Activated CD4-positive, alpha-beta T cell treated with anti-CD3 and anti-CD28 coated beads, Interleukin-2, amount 50 U/mL, for 1 hour (primary cell): Measurements from ENCODE around the gene KRT72.

ENCODE experiments used
- DNase-seq: peaks from one replicate; pipeline ENCODE4 v3.0.0-alpha.2; 2020

Gene KRT72

GRCh38 chr12:52575256-52575655 is 26.0 kb downstream of the KRT72 start:
- DNase-seq: no peak

GRCh38 chr12:52573743-52574142 is 27.5 kb downstream of the KRT72 start, which contains the start of gene KRT74:
Gene KRT74 (minus strand): TSS chr12:52573843. CDS start chr12:52573777, 66 bp downstream.
- no peak for DNase-seq

DNA sequence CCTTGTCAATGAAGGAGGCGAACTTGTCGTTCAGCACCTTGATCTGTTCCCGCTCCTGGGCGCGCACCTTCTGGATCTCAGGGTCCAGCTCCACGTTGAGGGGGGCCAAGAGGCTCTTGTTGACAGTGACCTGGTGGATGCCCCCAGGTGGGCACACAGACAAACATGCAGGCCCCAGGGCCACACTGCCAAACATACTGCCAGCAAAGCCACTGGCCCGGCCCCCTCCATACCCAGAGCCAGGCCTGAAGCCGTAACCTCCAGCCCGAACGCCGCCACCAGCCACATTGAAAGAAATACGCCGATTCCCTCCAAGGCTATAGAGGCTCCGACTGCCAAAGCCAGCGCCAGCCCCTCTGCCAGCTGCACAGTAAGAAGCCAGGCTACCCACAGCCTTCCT is 28.0 kb downstream of the KRT72 start:
- DNase-seq: no peak

- no peak for DNase-seq
Observed at GRCh38 chr12:52570511-52570910, 30.8 kb downstream of the KRT72 start.

- DNase-seq: no peak
Observed at GRCh38 chr12:52568111-52568510, 33.2 kb downstream of the KRT72 start.

DNA sequence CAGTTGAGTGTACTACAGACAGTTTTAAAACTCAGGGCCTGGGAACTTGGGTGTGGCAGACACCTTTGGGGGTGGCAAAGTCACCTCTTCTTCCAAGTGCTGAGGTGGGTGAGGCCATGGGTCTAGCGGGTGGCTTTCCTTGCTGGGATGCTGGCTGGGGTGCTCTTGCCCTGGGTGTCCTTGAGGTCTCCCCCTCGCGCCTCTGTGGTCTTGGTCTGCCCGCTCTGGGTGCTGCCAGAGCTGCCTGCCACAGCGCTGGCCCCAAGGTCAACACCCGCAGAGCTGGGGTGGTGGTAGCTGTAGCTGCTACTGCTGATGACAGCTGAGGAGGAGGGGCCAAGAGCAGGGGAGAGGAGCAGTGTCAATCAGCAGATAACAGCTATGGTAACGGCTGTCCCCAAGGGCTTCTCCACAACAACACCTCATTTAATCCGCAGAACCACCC is 34.4 kb downstream of the KRT72 start:
- DNase-seq: no peak

- DNase-seq: no peak
Observed at GRCh38 chr12:52564582-52564981, 36.7 kb downstream of the KRT72 start.

- DNase-seq: no peak
Observed at GRCh38 chr12:52561880-52562449, 39.3 kb downstream of the KRT72 start.

DNA sequence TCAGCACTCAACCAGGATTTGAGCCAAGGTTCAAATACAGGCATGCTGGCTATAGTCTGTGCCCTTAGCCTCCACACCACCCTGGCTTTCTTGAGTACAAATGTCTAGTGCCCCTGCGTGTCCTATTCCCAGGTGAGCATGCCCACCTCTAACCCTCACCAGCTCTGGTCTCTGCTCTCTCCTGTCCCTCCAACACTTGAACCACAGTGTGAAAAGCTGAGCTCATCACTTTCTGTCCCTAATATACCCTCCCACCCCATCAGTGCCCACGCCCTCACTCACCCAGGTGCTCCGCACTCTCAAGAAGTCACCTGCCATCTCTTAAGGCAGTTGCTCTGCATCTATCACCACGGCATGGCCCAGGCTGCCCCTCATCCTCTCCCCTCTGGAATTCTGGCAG is 41.3 kb downstream of the KRT72 start:
- DNase-seq: no peak

DNA sequence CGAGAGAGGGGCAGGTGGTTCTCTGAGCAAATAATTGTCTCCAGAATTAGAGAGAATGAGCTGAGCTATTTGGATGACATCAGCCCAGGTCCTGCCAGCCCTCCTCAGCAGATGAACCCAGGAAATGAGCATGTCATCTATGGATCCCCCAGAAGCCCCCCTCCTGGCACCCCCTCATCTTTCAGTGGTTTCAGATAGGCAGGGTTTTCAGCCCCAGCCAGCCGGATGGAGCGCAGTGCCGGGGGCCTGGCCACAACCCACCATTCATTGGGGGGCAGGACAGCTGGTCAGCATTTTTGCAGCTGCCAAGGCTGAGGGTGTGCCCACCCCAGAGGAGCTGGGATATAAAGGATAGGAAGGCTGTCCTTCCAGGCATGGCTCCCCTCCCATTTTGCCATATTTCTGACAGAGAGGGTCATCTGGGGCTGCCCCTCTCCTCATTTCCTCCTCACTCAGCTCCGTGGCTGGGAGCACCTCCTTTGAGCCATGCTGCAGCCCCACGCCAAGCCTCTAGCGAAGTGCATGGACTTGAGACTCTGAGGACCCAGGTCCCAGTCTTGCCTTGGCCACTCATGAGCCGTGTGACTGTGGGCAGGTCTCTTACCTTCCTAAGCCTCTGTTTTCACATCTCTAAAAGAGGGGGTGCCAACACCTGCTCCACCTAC is 42.4 kb downstream of the KRT72 start:
- no peak for DNase-seq

GRCh38 chr12:52557476-52557875 is 43.8 kb downstream of the KRT72 start:
- no peak for DNase-seq

GRCh38 chr12:52555577-52555976 is 45.7 kb downstream of the KRT72 start:
- no peak for DNase-seq

DNA sequence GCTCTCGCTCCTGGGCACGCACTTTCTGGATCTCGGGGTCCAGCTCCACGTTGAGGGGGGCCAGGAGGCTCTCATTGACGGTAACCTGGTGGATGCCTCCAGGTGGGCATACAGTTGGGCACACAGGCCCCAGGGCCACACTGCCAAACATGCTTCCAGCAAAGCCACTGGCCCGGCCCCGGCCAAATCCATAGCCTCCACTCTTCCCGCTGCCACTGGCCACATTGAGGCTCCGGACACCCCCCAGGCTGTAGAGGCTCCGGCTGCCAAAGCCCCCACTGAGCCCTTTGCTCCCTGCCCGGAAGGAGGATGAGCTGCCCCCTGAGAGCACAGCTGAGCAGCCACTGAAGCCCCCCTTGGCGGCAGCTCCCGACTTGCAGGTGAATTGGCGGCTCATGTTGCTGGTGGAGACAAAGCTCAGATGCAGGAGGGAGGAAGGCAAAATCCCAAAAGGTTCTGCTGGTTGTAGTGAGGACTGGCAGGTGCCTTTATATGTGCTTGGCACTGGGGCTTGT is 48.5 kb downstream of the KRT72 start, which contains the start of gene KRT71:
Gene KRT71, minus strand, starts transcription at position 465 of the 515 bp plus-strand sequence. Its CDS starts 68 bp downstream, at position 397.
- DNase-seq: no peak

DNA sequence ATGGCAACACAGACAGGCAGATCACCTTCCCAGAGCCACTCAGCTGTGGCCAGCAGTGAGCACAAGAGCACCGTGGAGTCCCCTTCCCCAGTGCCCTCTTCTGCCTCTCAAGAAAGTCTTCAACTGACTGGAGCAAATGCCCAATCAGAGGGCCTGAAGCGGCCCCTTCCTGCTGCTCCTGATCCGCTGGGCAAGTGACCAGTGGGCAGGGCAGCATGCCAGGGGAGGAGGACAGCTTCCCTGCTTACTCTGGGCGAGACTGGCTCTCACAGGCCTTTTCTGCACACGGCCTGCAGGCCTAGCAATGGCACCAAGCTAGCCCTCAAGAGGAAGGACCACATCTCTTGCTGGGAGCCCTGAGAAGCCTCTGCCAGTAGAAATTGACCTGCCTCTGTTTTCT is 49.2 kb downstream of the KRT72 start:
- no peak for DNase-seq

- DNase-seq: no peak
Observed at GRCh38 chr12:52551216-52551865, 49.9 kb downstream of the KRT72 start.

DNA sequence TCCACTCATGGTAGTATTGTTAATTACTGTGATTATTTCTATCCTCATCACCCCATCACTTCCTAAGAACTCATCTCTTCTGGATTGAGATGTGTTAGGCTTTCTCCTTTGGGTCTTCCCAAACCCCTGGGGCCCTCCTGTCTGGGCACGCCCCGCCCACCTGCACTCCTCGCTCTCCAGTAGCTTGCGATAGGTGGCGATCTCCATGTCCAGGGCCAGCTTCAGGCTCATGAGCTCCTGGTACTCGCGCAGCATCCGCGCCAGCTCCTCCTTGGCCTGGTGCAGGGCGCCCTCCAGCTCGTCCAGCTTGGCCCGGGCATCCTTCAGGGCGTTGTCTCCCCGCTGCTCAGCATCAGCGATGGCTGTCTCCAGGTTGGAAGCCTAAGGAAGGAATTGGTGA is 55.1 kb downstream of the KRT72 start:
- no peak for DNase-seq

DNA sequence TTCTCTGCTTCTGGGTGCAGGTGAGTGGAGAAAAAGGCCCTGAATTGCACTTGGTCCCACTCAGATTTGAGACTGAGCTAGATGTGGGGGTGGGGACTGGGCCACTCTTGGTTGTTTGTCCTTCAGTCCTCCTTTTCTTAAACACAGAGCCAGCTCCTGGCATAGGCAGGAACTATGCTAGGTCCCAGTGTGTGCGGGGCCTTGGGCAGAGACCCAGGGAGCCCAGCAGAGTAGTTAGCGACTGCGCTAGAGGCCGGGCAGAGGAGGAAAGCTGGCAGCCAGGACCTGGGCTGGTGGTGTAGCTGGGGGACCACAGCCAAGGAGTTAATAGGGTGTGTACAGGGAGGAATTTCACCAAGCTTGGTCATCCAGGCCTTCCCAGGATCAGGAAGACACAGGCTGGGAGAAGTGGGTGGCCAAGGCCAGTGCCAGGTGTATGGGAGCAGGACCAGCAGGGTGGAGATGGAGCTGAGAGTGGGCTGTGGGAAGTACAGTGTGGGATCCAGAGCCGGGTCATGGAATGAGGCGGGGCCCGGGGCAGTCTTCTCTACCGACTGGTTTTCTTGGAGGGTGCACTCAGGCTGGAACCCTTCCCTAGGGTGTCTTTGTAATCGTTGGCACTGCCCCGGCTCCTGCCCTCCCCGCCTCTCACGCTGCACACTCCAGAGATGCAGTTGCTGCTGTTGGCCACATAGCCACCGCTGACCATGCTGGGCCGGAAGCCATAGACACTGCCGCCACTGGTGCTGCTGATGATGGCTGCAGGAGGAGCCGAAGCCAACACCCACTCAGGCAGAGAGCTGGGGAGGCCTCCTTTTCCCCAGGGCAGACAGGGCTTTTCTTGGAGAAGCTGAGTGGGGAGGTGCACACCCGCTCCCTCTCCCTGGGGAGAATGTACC is 57.0 kb downstream of the KRT72 start:
- DNase-seq: no peak

GRCh38 chr12:52542785-52543318 is 58.4 kb downstream of the KRT72 start:
- no peak for DNase-seq

DNA sequence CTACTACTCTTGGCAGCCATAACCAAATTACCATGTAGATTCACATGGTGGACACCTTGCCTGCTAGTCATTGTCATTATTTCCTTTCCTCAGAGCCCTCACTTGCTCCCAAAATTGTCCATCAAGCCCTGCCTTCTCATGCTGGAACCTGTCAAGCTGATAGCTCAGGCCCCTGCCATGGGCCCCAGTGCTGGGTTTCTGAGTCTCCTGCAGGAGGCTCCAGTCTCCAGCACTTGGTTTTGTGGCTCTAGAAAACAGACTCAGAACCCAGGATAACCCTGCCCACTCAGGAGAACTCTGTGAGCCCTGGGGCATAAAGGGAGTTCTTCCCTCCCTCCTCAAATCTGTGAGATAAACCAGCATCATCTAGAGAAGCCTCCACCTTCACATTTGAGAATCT is 59.1 kb downstream of the KRT72 start:
- DNase-seq: no peak

DNA sequence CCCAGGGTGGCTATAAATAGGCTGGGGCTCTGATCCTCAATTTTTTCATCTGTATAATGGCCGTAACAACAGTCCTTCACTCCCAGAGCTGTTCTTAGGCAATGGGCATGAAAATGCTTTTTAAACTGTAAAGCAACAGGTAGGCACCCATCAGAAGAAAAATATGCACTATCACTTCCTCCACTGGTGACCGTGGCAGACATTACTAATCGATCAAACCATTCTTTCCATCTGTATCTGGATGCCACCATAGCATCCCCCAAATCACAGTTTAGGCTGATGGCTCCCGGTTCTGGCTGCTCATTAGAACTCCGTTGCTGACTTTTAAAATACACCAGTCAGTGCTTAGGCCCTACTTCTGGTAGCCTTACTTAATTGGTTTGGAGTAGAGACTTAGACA is 59.6 kb downstream of the KRT72 start:
- no peak for DNase-seq

GRCh38 chr12:52540531-52540930 is 60.7 kb downstream of the KRT72 start:
- DNase-seq: no peak

- DNase-seq: no peak
Observed at GRCh38 chr12:52539821-52540173, 61.5 kb downstream of the KRT72 start.
